Liver (tissue), 9 donors: ENCODE measurements around the gene HIVEP3. TPM values are rescaled to one million over a fixed set of nuclear protein-coding genes. Genes with fewer than 3 reads are reported as not detected.

Experiments
- DNase-seq: peaks from one replicate; pipeline ENCODE4 v3.0.0-alpha.2; 2017; ENCODE audit warnings: low spot score
- H3K27ac ChIP-seq, 2 donors: one replicate each; pipeline ENCODE4 v1.7.0; 2013; ENCODE audit warnings: inconsistent platforms in 2 of 2, low read length in 2 of 2, control low read depth in 1 of 2, low read depth in 1 of 2, mild to moderate bottlenecking in 1 of 2
- H3K27me3 ChIP-seq, 4 donors: one replicate each; pipeline versions ENCODE4 v1.6.1 to v1.7.0; 2013; ENCODE audit warnings: low read length in 3 of 4, inconsistent platforms in 1 of 4, mild to moderate bottlenecking in 1 of 4, moderate library complexity in 1 of 4; ENCODE audit not compliant: control insufficient read depth in 4 of 4, insufficient read depth in 4 of 4
- H3K36me3 ChIP-seq, 4 donors: one replicate each; pipeline versions ENCODE4 v1.6.1 to v1.7.0; 2013; ENCODE audit warnings: low read length in 3 of 4, mild to moderate bottlenecking in 3 of 4, low read depth in 1 of 4, moderate library complexity in 1 of 4; ENCODE audit not compliant: control insufficient read depth in 4 of 4, insufficient read depth in 3 of 4
- H3K4me1 ChIP-seq, 4 donors: one replicate each; pipeline versions ENCODE4 v1.6.1 to v1.7.0; 2013; ENCODE audit warnings: low read length in 3 of 4, mild to moderate bottlenecking in 3 of 4, moderate library complexity in 1 of 4; ENCODE audit not compliant: control insufficient read depth in 4 of 4, insufficient read depth in 4 of 4
- H3K4me3 ChIP-seq, 3 donors: one replicate each; pipeline versions ENCODE4 v1.6.1 to v1.7.0; 2013; ENCODE audit warnings: low read length in 3 of 3, control low read depth in 1 of 3, low read depth in 1 of 3, mild to moderate bottlenecking in 1 of 3
- H3K9ac ChIP-seq, 2 donors: one replicate each; pipeline ENCODE4 v1.7.0; 2013; ENCODE audit warnings: low read length in 2 of 2, mild to moderate bottlenecking in 2 of 2, moderate library complexity in 2 of 2, control low read depth in 1 of 2, low read depth in 1 of 2
- H3K9me3 ChIP-seq, 4 donors: one replicate each; pipeline versions ENCODE4 v1.6.1 to v1.7.0; 2013; ENCODE audit warnings: low read length in 3 of 4; ENCODE audit not compliant: control insufficient read depth in 4 of 4
- EGR1 ChIP-seq, 2 donors: IDR thresholded peaks; 2 replicates each; pipeline ENCODE4 v1.6.1; 2016 to 2018; ENCODE audit warnings: antibody characterized with exemption in 2 of 2, low read depth in 2 of 2
- FOXA1 ChIP-seq: IDR thresholded peaks from 2 replicates; pipeline ENCODE4 v1.6.1; 2016; ENCODE audit warnings: antibody characterized with exemption
- GABPA ChIP-seq, 2 donors: IDR thresholded peaks in 1 of 2; conservative IDR thresholded peaks in 1 of 2; 2 replicates each; pipeline ENCODE4 v1.6.1; 2016; ENCODE audit warnings: antibody characterized with exemption in 2 of 2, mild to moderate bottlenecking in 1 of 2, moderate library complexity in 1 of 2
- HNF4A ChIP-seq, 2 donors: conservative IDR thresholded peaks; 2 replicates each; pipeline ENCODE4 v1.6.1; 2016; ENCODE audit warnings: antibody characterized with exemption in 2 of 2, mild to moderate bottlenecking in 2 of 2
- HNF4G ChIP-seq: IDR thresholded peaks from 2 replicates; pipeline ENCODE4 v1.6.1; 2016; ENCODE audit warnings: antibody characterized with exemption
- NR2F2 ChIP-seq: IDR thresholded peaks from 2 replicates; pipeline ENCODE4 v1.6.1; 2016; ENCODE audit warnings: antibody characterized with exemption
- RAD21 ChIP-seq, 2 donors: IDR thresholded peaks; 2 replicates each; pipeline ENCODE4 v1.6.1; 2016; ENCODE audit warnings: antibody characterized with exemption in 2 of 2, mild to moderate bottlenecking in 2 of 2
- RXRA ChIP-seq, 2 donors: IDR thresholded peaks; 2 replicates each; pipeline ENCODE4 v1.6.1; 2017 to 2018; ENCODE audit warnings: antibody characterized with exemption in 2 of 2, mild to moderate bottlenecking in 1 of 2
- SP1 ChIP-seq: IDR thresholded peaks from 2 replicates; pipeline ENCODE4 v1.6.1; 2018; ENCODE audit warnings: antibody characterized with exemption, mild to moderate bottlenecking
- TAF1 ChIP-seq: conservative IDR thresholded peaks from 2 replicates; pipeline ENCODE4 v1.6.1; 2016; ENCODE audit warnings: antibody characterized with exemption, mild to moderate bottlenecking
- YY1 ChIP-seq: IDR thresholded peaks from 2 replicates; pipeline ENCODE4 v1.6.1; 2016; ENCODE audit warnings: antibody characterized with exemption, mild to moderate bottlenecking
- WGBS: extraction: QIAGEN DNeasy Blood & Tissue Kit; methylation state at CpG from one replicate; pipeline ENCODE4 v1.1.7; 2013; 5-methylcytosine and 5-hydroxymethylcytosine counted together
- polyA plus RNA-seq, 2 donors: library from polyadenylated mRNA; stranded (reverse) in 1 of 2; unstranded in 1 of 2; fragments of 200-250 nt in 1 of 2; fragments of >200 nt in 1 of 2; fragmentation: Nextera tagmentation in 1 of 2; extraction: Ambion mirVana in 1 of 2; gene quantifications; one replicate each; pipeline versions ENCODE4 v1.2.1 to v1.2.3, GENCODE V29; 2013 to 2015
- total RNA-seq, 2 donors: library from RNA; depleted of rRNA; stranded (reverse); fragments of >200 nt; gene quantifications; one replicate each; pipeline ENCODE4 v1.2.3, GENCODE V29; 2014
- TF ChIP-seq, protein P1 (sequence below): fragments of 150-350 bp; IDR thresholded peaks from 2 replicates; pipeline ENCODE4 v1.5.1; 2017; ENCODE audit warnings: improper control_type of control experiment, low read depth, low read length; ENCODE audit not compliant: missing input control
- TF ChIP-seq, protein P2 (sequence below): IDR thresholded peaks from 2 replicates; pipeline ENCODE4 v1.6.1; 2016; ENCODE audit warnings: antibody characterized with exemption
- TF ChIP-seq, protein P3 (sequence below): IDR thresholded peaks from 2 replicates; pipeline ENCODE4 v1.6.1; 2016; ENCODE audit warnings: antibody characterized with exemption
- TF ChIP-seq, protein P4 (sequence below): IDR thresholded peaks from 2 replicates; pipeline ENCODE4 v1.6.1; 2016; ENCODE audit warnings: antibody characterized with exemption
- TF ChIP-seq, protein P5 (sequence below): IDR thresholded peaks from 2 replicates; pipeline ENCODE4 v1.6.1; 2016; ENCODE audit warnings: antibody characterized with exemption, mild to moderate bottlenecking
- donor health status: healthy.
- donor health status: healthy.
- donor health status: healthy.
- donor health status: healthy.
- donor health status: healthy.

The HIVEP3 gene
- total and polyA plus RNA-seq, 4 donors = 0.93 to 1.6 (median 1.4) TPM

DNA sequence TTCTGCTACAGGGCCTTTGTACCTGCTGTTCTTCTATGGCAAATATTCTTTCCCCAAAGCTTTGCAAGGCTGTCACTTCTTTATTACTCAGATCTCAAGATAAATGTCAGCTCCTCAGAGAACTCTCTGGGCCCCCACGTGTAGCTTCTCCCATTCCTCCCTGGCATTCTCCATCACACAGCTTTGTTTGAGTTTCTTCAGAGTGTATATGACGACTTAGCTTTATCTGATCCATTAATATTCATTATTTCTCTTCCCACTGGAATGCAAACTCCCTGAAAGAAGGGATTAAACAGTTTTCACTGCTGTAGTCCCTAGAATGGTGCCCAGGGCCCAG lies 259.6 kb downstream of the HIVEP3 start (continued):
- TF ChIP-seq, protein P1, sequence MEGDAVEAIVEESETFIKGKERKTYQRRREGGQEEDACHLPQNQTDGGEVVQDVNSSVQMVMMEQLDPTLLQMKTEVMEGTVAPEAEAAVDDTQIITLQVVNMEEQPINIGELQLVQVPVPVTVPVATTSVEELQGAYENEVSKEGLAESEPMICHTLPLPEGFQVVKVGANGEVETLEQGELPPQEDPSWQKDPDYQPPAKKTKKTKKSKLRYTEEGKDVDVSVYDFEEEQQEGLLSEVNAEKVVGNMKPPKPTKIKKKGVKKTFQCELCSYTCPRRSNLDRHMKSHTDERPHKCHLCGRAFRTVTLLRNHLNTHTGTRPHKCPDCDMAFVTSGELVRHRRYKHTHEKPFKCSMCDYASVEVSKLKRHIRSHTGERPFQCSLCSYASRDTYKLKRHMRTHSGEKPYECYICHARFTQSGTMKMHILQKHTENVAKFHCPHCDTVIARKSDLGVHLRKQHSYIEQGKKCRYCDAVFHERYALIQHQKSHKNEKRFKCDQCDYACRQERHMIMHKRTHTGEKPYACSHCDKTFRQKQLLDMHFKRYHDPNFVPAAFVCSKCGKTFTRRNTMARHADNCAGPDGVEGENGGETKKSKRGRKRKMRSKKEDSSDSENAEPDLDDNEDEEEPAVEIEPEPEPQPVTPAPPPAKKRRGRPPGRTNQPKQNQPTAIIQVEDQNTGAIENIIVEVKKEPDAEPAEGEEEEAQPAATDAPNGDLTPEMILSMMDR = no peak
- TF ChIP-seq HNF4G = no peak

DNA sequence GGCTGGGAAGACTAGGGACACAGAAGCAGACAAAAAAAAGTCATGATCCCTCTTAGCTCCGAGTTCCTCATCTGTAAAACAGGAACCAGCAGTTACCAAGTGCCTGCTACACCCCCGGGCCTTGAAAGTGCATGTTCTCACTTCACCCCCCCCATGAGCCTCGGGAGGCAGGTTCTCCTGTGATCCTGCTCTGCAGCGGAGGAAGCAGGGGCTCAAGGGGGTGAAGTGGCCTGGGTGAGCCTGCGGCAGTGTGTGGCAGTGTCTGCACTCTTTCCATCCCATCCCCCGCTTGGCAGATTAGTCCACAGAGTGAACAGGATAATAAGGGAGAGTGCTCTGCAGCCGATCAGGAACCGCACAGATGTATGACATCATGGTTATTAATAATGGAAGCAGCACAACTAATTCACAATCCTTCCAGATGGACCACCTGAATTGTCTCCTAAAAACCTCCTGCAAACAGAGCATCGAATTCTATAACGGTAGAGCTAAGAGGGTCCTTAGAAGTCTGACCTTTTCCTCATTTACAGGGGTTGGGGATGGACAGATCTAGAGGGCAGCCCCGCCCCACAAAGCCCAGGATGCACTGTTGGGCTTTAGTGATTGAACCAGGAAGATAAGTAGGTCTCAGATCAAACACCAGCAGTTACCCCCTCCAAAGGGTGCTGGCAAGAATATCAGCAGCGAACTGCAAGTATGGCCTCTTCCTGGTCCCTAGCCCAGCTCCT lies 260.1 kb downstream of the HIVEP3 start:
- H3K9ac ChIP-seq = no peak overlapping the region
- no peak overlapping the region for H3K27ac ChIP-seq
- H3K4me1 ChIP-seq = peaks cover 9 to 23% (median 11%) of the 10 kb centered on the region in 4 donors
- no peaks in the 10 kb centered on the region for H3K9me3 ChIP-seq
- no peak for DNase-seq
- no peak overlapping the region for H3K4me3 ChIP-seq
- TF ChIP-seq, protein P2, sequence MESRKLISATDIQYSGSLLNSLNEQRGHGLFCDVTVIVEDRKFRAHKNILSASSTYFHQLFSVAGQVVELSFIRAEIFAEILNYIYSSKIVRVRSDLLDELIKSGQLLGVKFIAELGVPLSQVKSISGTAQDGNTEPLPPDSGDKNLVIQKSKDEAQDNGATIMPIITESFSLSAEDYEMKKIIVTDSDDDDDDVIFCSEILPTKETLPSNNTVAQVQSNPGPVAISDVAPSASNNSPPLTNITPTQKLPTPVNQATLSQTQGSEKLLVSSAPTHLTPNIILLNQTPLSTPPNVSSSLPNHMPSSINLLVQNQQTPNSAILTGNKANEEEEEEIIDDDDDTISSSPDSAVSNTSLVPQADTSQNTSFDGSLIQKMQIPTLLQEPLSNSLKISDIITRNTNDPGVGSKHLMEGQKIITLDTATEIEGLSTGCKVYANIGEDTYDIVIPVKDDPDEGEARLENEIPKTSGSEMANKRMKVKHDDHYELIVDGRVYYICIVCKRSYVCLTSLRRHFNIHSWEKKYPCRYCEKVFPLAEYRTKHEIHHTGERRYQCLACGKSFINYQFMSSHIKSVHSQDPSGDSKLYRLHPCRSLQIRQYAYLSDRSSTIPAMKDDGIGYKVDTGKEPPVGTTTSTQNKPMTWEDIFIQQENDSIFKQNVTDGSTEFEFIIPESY = no peak
- TF ChIP-seq YY1 = no peak
- no peak for TF ChIP-seq FOXA1
- TF ChIP-seq NR2F2 = no peak
- TF ChIP-seq, protein P3, sequence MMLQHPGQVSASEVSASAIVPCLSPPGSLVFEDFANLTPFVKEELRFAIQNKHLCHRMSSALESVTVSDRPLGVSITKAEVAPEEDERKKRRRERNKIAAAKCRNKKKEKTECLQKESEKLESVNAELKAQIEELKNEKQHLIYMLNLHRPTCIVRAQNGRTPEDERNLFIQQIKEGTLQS = no peak
- TF ChIP-seq HNF4A (conservative IDR thresholded peaks at IDR 0.05) = no peak
- no peak for TF ChIP-seq HNF4G
- TF ChIP-seq RXRA (IDR thresholded peaks at IDR 0.05) = no peak
- WGBS = 88% methylated on average over 12 of the region's 12 CpGs
- H3K36me3 ChIP-seq = no peaks in the 10 kb centered on the region
- H3K27me3 ChIP-seq = no peaks in the 10 kb centered on the region

DNA sequence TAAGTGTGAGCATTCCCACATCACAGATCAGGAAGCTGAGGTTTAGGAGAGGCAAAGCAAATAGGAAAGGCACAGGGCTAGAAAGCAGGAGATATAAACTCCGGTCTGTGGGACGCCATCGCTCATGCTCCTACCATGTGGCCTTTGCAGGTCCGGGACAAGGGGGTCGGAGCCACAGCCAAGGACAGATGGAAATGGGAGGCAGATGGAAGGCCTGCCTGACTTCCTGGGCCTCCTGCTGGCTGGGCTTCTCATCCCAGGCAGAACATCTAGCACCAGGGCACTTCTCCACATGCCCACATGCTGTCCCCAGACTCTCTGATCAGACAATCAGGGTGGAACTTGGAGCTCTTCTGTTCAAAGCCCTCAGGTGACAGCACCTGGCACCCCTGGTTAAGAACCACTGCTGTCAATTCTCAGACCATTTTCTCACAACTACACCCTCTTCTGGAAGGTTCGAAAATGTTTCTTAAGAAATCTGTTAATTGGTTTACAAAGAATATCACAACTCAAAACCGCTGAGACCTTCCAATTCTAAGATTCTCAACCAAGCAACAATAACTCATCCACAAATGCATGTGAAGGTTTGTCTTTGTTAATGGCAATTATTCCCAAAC lies 260.9 kb downstream of the HIVEP3 start:
- Histone ChIP-seq H3K4me1 (peaks cover 9 to 23% (median 11%) of the 10 kb centered on the region in 4 donors), H3K4me3 (no peak overlapping the region), H3K9me3 (no peaks in the 10 kb centered on the region), H3K27ac (no peak overlapping the region), H3K27me3 (no peaks in the 10 kb centered on the region), H3K36me3 (no peaks in the 10 kb centered on the region), H3K9ac (no peak overlapping the region)
- WGBS = 98% methylated on average over 7 of the region's 7 CpGs
- TF ChIP-seq, protein P4, sequence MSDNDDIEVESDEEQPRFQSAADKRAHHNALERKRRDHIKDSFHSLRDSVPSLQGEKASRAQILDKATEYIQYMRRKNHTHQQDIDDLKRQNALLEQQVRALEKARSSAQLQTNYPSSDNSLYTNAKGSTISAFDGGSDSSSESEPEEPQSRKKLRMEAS = no peak
- no peak for TF ChIP-seq NR2F2
- no peak for TF ChIP-seq TAF1
- no peak for TF ChIP-seq RAD21 (IDR thresholded peaks at IDR 0.05)
- TF ChIP-seq, protein P1 = no peak
- no peak for TF ChIP-seq EGR1 (IDR thresholded peaks at IDR 0.05; ENCODE audit: low read depth in 2 of 2)
- TF ChIP-seq, protein P5, sequence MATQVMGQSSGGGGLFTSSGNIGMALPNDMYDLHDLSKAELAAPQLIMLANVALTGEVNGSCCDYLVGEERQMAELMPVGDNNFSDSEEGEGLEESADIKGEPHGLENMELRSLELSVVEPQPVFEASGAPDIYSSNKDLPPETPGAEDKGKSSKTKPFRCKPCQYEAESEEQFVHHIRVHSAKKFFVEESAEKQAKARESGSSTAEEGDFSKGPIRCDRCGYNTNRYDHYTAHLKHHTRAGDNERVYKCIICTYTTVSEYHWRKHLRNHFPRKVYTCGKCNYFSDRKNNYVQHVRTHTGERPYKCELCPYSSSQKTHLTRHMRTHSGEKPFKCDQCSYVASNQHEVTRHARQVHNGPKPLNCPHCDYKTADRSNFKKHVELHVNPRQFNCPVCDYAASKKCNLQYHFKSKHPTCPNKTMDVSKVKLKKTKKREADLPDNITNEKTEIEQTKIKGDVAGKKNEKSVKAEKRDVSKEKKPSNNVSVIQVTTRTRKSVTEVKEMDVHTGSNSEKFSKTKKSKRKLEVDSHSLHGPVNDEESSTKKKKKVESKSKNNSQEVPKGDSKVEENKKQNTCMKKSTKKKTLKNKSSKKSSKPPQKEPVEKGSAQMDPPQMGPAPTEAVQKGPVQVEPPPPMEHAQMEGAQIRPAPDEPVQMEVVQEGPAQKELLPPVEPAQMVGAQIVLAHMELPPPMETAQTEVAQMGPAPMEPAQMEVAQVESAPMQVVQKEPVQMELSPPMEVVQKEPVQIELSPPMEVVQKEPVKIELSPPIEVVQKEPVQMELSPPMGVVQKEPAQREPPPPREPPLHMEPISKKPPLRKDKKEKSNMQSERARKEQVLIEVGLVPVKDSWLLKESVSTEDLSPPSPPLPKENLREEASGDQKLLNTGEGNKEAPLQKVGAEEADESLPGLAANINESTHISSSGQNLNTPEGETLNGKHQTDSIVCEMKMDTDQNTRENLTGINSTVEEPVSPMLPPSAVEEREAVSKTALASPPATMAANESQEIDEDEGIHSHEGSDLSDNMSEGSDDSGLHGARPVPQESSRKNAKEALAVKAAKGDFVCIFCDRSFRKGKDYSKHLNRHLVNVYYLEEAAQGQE = no peak
- no peak for TF ChIP-seq RXRA (IDR thresholded peaks at IDR 0.05)
- no peak for TF ChIP-seq HNF4A (conservative IDR thresholded peaks at IDR 0.05)
- TF ChIP-seq, protein P2 = no peak
- no peak for TF ChIP-seq SP1
- no peak for TF ChIP-seq YY1
- TF ChIP-seq GABPA (IDR thresholded peaks at IDR 0.05 in 1 of 2, conservative IDR thresholded peaks at IDR 0.05 in 1 of 2) = no peak
- DNase-seq = no peak
